HK-2 (cell line): ENCODE data around the gene ADAM23.

ENCODE experiments used
- DNase-seq: peaks from one replicate; pipeline ENCODE4 v3.0.0-alpha.2; 2018; ENCODE audit not compliant: unreplicated experiment

The ADAM23 gene

GRCh38 chr2:206511283-206511682 is 68.0 kb downstream of the ADAM23 start:
- DNase-seq = no peak

- no peak for DNase-seq
These were observed 69.7 kb downstream of the ADAM23 start for GRCh38 chr2:206512999-206513398.

GRCh38 chr2:206515580-206515979 is 72.2 kb downstream of the ADAM23 start:
- DNase-seq = no peak

GRCh38 chr2:206518997-206519396 is 75.7 kb downstream of the ADAM23 start:
- DNase-seq = no peak

- DNase-seq = no peak
These were observed 77.1 kb downstream of the ADAM23 start for GRCh38 chr2:206520450-206520849.

GRCh38 chr2:206521115-206521514 is 77.8 kb downstream of the ADAM23 start:
- DNase-seq = no peak

- no peak for DNase-seq
These were observed 78.3 kb downstream of the ADAM23 start for GRCh38 chr2:206521612-206522011.

- no peak for DNase-seq
These were observed 83.1 kb downstream of the ADAM23 start for GRCh38 chr2:206526416-206526815.

- DNase-seq = no peak
These were observed 83.8 kb downstream of the ADAM23 start for GRCh38 chr2:206527153-206527552.

- DNase-seq = no peak
These were observed 87.4 kb downstream of the ADAM23 start for GRCh38 chr2:206530727-206531126.

GRCh38 chr2:206531996-206532543 is 88.7 kb downstream of the ADAM23 start:
- no peak for DNase-seq

- DNase-seq = no peak
These were observed 90.6 kb downstream of the ADAM23 start for GRCh38 chr2:206533977-206534376.

- no peak for DNase-seq
These were observed 92.1 kb downstream of the ADAM23 start for GRCh38 chr2:206535260-206535986.

- no peak for DNase-seq
These were observed 97.4 kb downstream of the ADAM23 start for GRCh38 chr2:206540757-206541156.

- no peak for DNase-seq
These were observed 99.7 kb downstream of the ADAM23 start for GRCh38 chr2:206543073-206543472.

- DNase-seq = no peak
These were observed 105.1 kb downstream of the ADAM23 start for GRCh38 chr2:206548383-206548782.

GRCh38 chr2:206555721-206556120 is 112.4 kb downstream of the ADAM23 start:
- DNase-seq = no peak

- DNase-seq = no peak
These were observed 113.1 kb downstream of the ADAM23 start for GRCh38 chr2:206556357-206556949.

- DNase-seq = no peak
These were observed 114.0 kb downstream of the ADAM23 start for GRCh38 chr2:206557321-206557720.

- no peak for DNase-seq
These were observed 115.2 kb downstream of the ADAM23 start for GRCh38 chr2:206558492-206558891.

- DNase-seq = no peak
These were observed 118.6 kb downstream of the ADAM23 start for GRCh38 chr2:206561962-206562361.

- DNase-seq = no peak
These were observed 119.0 kb downstream of the ADAM23 start for GRCh38 chr2:206562375-206562774.

- no peak for DNase-seq
These were observed 120.0 kb downstream of the ADAM23 start for GRCh38 chr2:206563374-206563773.
